H9 (cell line): ENCODE data around the gene SRGAP1. TPM values are rescaled to one million over a fixed set of nuclear protein-coding genes. Genes with fewer than 3 reads are reported as not detected.
"Not testable (repeated sequence)": the region's sequence is repeated elsewhere in the genome, so short reads cannot be mapped to it uniquely, and the experiment has no call there.

ENCODE experiments used
- DNase-seq: peaks from one replicate; pipeline ENCODE4 v3.0.0-alpha.2; 2017
- H2AFZ ChIP-seq: one replicate; pipeline ENCODE4 v1.6.1; 2013; ENCODE audit warnings: mild to moderate bottlenecking, low read length, control low read depth, moderate library complexity
- H2AK5ac ChIP-seq: 2 replicates; pipeline ENCODE4 v1.6.1; 2013; ENCODE audit warnings: low read length, control low read depth, mixed read lengths; ENCODE audit not compliant: insufficient read length
- H2BK120ac ChIP-seq: one replicate; pipeline ENCODE4 v1.6.1; 2013; ENCODE audit warnings: low read depth, mild to moderate bottlenecking, low read length, control low read depth, inconsistent platforms; ENCODE audit not compliant: poor library complexity, severe bottlenecking
- H2BK12ac ChIP-seq: 2 replicates; pipeline ENCODE4 v1.6.1; 2013; ENCODE audit warnings: low read length, control low read depth, mixed read lengths, low read depth; ENCODE audit not compliant: insufficient read length
- H2BK15ac ChIP-seq: 2 replicates; pipeline ENCODE4 v1.6.1; 2013; ENCODE audit warnings: low read depth, low read length, control low read depth
- H2BK20ac ChIP-seq: one replicate; pipeline ENCODE4 v1.6.1; 2013; ENCODE audit warnings: low read depth, mild to moderate bottlenecking, low read length, control low read depth, inconsistent platforms; ENCODE audit not compliant: poor library complexity, severe bottlenecking
- H2BK5ac ChIP-seq: 2 replicates; pipeline ENCODE4 v1.6.1; 2013; ENCODE audit warnings: low read length, control low read depth, mixed read lengths; ENCODE audit not compliant: insufficient read length
- H3K14ac ChIP-seq: 2 replicates; pipeline ENCODE4 v1.6.1; 2013; ENCODE audit warnings: low read length, control low read depth; ENCODE audit not compliant: insufficient read depth
- H3K18ac ChIP-seq: 2 replicates; pipeline ENCODE4 v1.6.1; 2013; ENCODE audit warnings: low read depth, mild to moderate bottlenecking, mixed read lengths, low read length, control low read depth; ENCODE audit not compliant: insufficient read length
- H3K23ac ChIP-seq: 2 replicates; pipeline ENCODE4 v1.6.1; 2013; ENCODE audit warnings: low read length, control low read depth, mixed read lengths, low read depth; ENCODE audit not compliant: insufficient read length
- H3K23me2 ChIP-seq: 2 replicates; pipeline ENCODE4 v1.6.1; 2013; ENCODE audit warnings: low read depth, mild to moderate bottlenecking, mixed read lengths, low read length, control low read depth; ENCODE audit not compliant: insufficient read length, poor library complexity, severe bottlenecking
- H3K27ac ChIP-seq: 2 replicates; pipeline ENCODE4 v1.5.1; 2013; ENCODE audit warnings: low read length, control low read depth, mixed read lengths, low read depth; ENCODE audit not compliant: insufficient read length
- H3K27me3 ChIP-seq: 2 replicates; pipeline ENCODE4 v1.6.1; 2013; ENCODE audit warnings: low read length, control low read depth, inconsistent platforms; ENCODE audit not compliant: insufficient read depth
- H3K4ac ChIP-seq: 2 replicates; pipeline ENCODE4 v1.6.1; 2013; ENCODE audit warnings: low read depth, mild to moderate bottlenecking, control low read depth, inconsistent platforms, low read length, moderate library complexity
- H3K4me1 ChIP-seq: 2 replicates; pipeline ENCODE4 v1.6.1; 2013; ENCODE audit warnings: low read length, control low read depth, inconsistent platforms; ENCODE audit not compliant: insufficient read depth
- H3K4me2 ChIP-seq: 2 replicates; pipeline ENCODE4 v1.6.1; 2013; ENCODE audit warnings: low read length, control low read depth, mixed read lengths; ENCODE audit not compliant: insufficient read length, insufficient read depth
- H3K56ac ChIP-seq: 2 replicates; pipeline ENCODE4 v1.6.1; 2013; ENCODE audit warnings: low read depth, mild to moderate bottlenecking, mixed read lengths, low read length, control low read depth; ENCODE audit not compliant: insufficient read length
- H3K79me1 ChIP-seq: 2 replicates; pipeline ENCODE4 v1.6.1; 2013; ENCODE audit warnings: low read depth, mild to moderate bottlenecking, moderate library complexity, low read length, control low read depth, inconsistent platforms; ENCODE audit not compliant: insufficient read depth, poor library complexity, severe bottlenecking
- H3K79me2 ChIP-seq: 2 replicates; pipeline ENCODE4 v1.6.1; 2013; ENCODE audit warnings: low read length, control low read depth, inconsistent platforms; ENCODE audit not compliant: insufficient read depth
- H3K9ac ChIP-seq: 2 replicates; pipeline ENCODE4 v1.6.1; 2013; ENCODE audit warnings: low read length, control low read depth, mixed read lengths; ENCODE audit not compliant: insufficient read length; ENCODE audit errors: extremely low read depth
- H3K9me3 ChIP-seq: one replicate; pipeline ENCODE4 v1.6.1; 2013; ENCODE audit warnings: low read depth, low read length, inconsistent platforms; ENCODE audit not compliant: control insufficient read depth
- H3T11ph ChIP-seq: one replicate; pipeline ENCODE4 v1.6.1; 2013; ENCODE audit warnings: mild to moderate bottlenecking, low read length, control low read depth, inconsistent platforms
- H4K20me1 ChIP-seq: one replicate; pipeline ENCODE4 v1.6.1; 2013; ENCODE audit not compliant: control insufficient read depth, insufficient read length, insufficient read depth
- H4K5ac ChIP-seq: 2 replicates; pipeline ENCODE4 v1.6.1; 2013; ENCODE audit warnings: low read depth, mild to moderate bottlenecking, mixed read lengths, low read length, control low read depth; ENCODE audit not compliant: insufficient read length
- H4K8ac ChIP-seq: replicated peaks from 2 replicates; pipeline ENCODE4 v1.6.1; 2013; ENCODE audit warnings: low read length, control low read depth, mixed read lengths, low read depth; ENCODE audit not compliant: insufficient read length
- H4K91ac ChIP-seq: 2 replicates; pipeline ENCODE4 v1.6.1; 2013; ENCODE audit warnings: low read depth, mild to moderate bottlenecking, moderate library complexity, mixed read lengths, low read length, control low read depth; ENCODE audit not compliant: insufficient read length
- H3K27ac Mint-ChIP-seq, 3 experiments: 2 replicates in 2 of 3; 3 replicates in 1 of 3; pipeline ENCODE4 v1.8.0; 2020 to 2021; ENCODE audit warnings: mixed read lengths in 3 of 3, mild to moderate bottlenecking in 1 of 3, moderate library complexity in 1 of 3
- H3K27me3 Mint-ChIP-seq: 2 replicates; pipeline ENCODE4 v1.8.0; 2021; ENCODE audit warnings: low read depth, mild to moderate bottlenecking, moderate library complexity, mixed read lengths
- H3K36me3 Mint-ChIP-seq, 3 experiments: 2 replicates in 2 of 3; 3 replicates in 1 of 3; pipeline ENCODE4 v1.8.0; 2020 to 2021; ENCODE audit warnings: low read depth in 3 of 3, mixed read lengths in 3 of 3; ENCODE audit not compliant: insufficient read depth in 1 of 3
- H3K4me1 Mint-ChIP-seq, 2 experiments: 2 replicates each; pipeline ENCODE4 v1.8.0; 2020; ENCODE audit warnings: mixed read lengths in 2 of 2
- H3K4me3 Mint-ChIP-seq, 2 experiments: 2 replicates in 1 of 2; 3 replicates in 1 of 2; pipeline ENCODE4 v1.8.0; 2020 to 2021; ENCODE audit warnings: mild to moderate bottlenecking in 2 of 2, mixed read lengths in 2 of 2, moderate library complexity in 1 of 2
- H3K9me3 Mint-ChIP-seq, 2 experiments: 2 replicates in 1 of 2; 3 replicates in 1 of 2; pipeline ENCODE4 v1.8.0; 2020; ENCODE audit warnings: mild to moderate bottlenecking in 2 of 2, mixed read lengths in 2 of 2, moderate library complexity in 1 of 2
- CTCF ChIP-seq: fragments of 200-600 bp; sonication (generic); conservative IDR thresholded peaks from 3 replicates; pipeline ENCODE4 v1.8.0; 2021; ENCODE audit warnings: antibody characterized with exemption, mild to moderate bottlenecking
- WGBS: extraction: QIAGEN DNeasy Blood & Tissue Kit; methylation state at CpG from one replicate; pipeline ENCODE4 v1.1.7; 2013; ENCODE audit warnings: missing lambda C conversion rate, low lambda C conversion rate, mixed read lengths; ENCODE audit not compliant: insufficient read length; ENCODE audit errors: extremely low coverage; 5-methylcytosine and 5-hydroxymethylcytosine counted together
- total RNA-seq: library from RNA; stranded (reverse); gene quantifications from 2 replicates; pipeline ENCODE4 v1.2.1, GENCODE V29; 2021

SRGAP1 gene
- total RNA-seq, 1 experiment from 2014 or later: 4.8 TPM

GRCh38 chr12:63841571-63841970 is 2.9 kb upstream of the SRGAP1 start:
- H3K4me3 Mint-ChIP-seq: no peak overlapping the region
- H3K4me1 Mint-ChIP-seq: peaks cover 22 to 23% of the 10 kb centered on the region in 2 experiments
- H3K4me1 ChIP-seq: peaks cover 3% of the 10 kb centered on the region; the same call in 1 of the 2 replicates
- no peak overlapping the region for H3T11ph ChIP-seq
- H4K8ac ChIP-seq: no peak overlapping the region
- no peak overlapping the region for H3K27ac ChIP-seq
- H3K27me3 Mint-ChIP-seq: peaks cover 10% of the 10 kb centered on the region
- no peak overlapping the region for H4K5ac ChIP-seq
- H2AFZ ChIP-seq: no peak overlapping the region
- no peak for DNase-seq
- H3K4me2 ChIP-seq: no peak overlapping the region
- no peak for TF ChIP-seq CTCF
- no peak overlapping the region for H2AK5ac ChIP-seq
- no peak overlapping the region for H3K56ac ChIP-seq
- no peak overlapping the region for H2BK5ac ChIP-seq
- H3K9ac ChIP-seq: no peak overlapping the region
- peaks cover 0 to 2% (median 0%) of the 10 kb centered on the region in 3 experiments; a peak in 1 of 7 replicates for H3K36me3 Mint-ChIP-seq
- H4K91ac ChIP-seq: no peak overlapping the region
- H2BK120ac ChIP-seq: no peak overlapping the region
- no peak overlapping the region for H3K4ac ChIP-seq
- H3K9me3 Mint-ChIP-seq: no peaks in the 10 kb centered on the region
- peaks cover 13% of the 10 kb centered on the region for H3K23me2 ChIP-seq
- WGBS: no CpG with 5 or more reads among the region's 4 CpGs
- H3K14ac ChIP-seq: no peak overlapping the region
- no peak overlapping the region for H3K23ac ChIP-seq
- no peak overlapping the region; a peak in 1 of 7 replicates for H3K27ac Mint-ChIP-seq
- H2BK20ac ChIP-seq: no peak overlapping the region
- peaks cover 5% of the 10 kb centered on the region; the same call in 1 of the 2 replicates for H3K79me2 ChIP-seq
- H2BK15ac ChIP-seq: no peak overlapping the region
- no peaks in the 10 kb centered on the region for H3K27me3 ChIP-seq
- no peak overlapping the region for H3K18ac ChIP-seq
- no peaks in the 10 kb centered on the region for H4K20me1 ChIP-seq
- no peaks in the 10 kb centered on the region for H3K9me3 ChIP-seq
- H3K79me1 ChIP-seq: no peaks in the 10 kb centered on the region
- H2BK12ac ChIP-seq: no peak overlapping the region

- not testable (repeated sequence) for H2BK120ac ChIP-seq, H3K23ac ChIP-seq, H3K27ac Mint-ChIP-seq, H4K8ac ChIP-seq, H2BK12ac ChIP-seq, H3K36me3 Mint-ChIP-seq, H3K9me3 ChIP-seq, H3K4ac ChIP-seq, DNase-seq, H3K14ac ChIP-seq, H3K18ac ChIP-seq, H4K20me1 ChIP-seq, H3K4me1 ChIP-seq, H3K9me3 Mint-ChIP-seq, H3K27me3 ChIP-seq, H3T11ph ChIP-seq, H3K79me1 ChIP-seq, H2BK15ac ChIP-seq, H3K56ac ChIP-seq, H3K9ac ChIP-seq, H4K91ac ChIP-seq, H2BK5ac ChIP-seq, H2BK20ac ChIP-seq, H3K79me2 ChIP-seq, H2AK5ac ChIP-seq, H4K5ac ChIP-seq, H2AFZ ChIP-seq, H3K27ac ChIP-seq
- Mint-ChIP-seq H3K4me3 (peak overlapping the region; percentile 66 to 78), H3K27me3 (peaks cover 10% of the 10 kb centered on the region), H3K4me1 (peaks cover 21 to 23% of the 10 kb centered on the region in 2 experiments)
- Histone ChIP-seq H3K23me2 (peaks cover 13% of the 10 kb centered on the region), H3K4me2 (peak overlapping the region; percentile 99)
- no CpG with 5 or more reads among the region's 17 CpGs for WGBS
Measured at GRCh38 chr12:63842750-63843149, 1.8 kb upstream of the SRGAP1 start.
